OCI-LY7 (cell line): ENCODE measurements around the gene MYO1F. TPM values are rescaled to one million over a fixed set of nuclear protein-coding genes. Genes with fewer than 3 reads are reported as not detected.

ENCODE experiments used
- BruUV-seq: library from RNA; stranded (reverse); fragments of 400-500 nt; replicated peaks from 2 replicates; lab custom pipeline; 2021; lab: Mats Ljungman, UMichigan
- CTCF ChIA-PET: fragments of 300-600 bp; sonication (Branson Sonifier 250); formaldehyde crosslinking; loops from one replicate; lab custom pipeline; 2022; ENCODE audit warnings: antibody characterized with exemption; ENCODE audit not compliant: unreplicated experiment; lab: Charles Lee
- POLR2A ChIA-PET: fragments of 300-600 bp; sonication (Branson Sonifier 250); formaldehyde crosslinking; loops from one replicate; lab custom pipeline; 2022; ENCODE audit warnings: antibody characterized with exemption; lab: Charles Lee
- DNase-seq: peaks from one replicate; pipeline ENCODE4 v3.0.0-alpha.2; 2015; ENCODE audit warnings: low spot score
- H2AFZ ChIP-seq: fragments of 200-600 bp; sonication (generic), shearing (Covaris generic); 2 replicates; pipeline ENCODE4 v1.6.1; 2014; ENCODE audit warnings: mild to moderate bottlenecking, antibody characterized with exemption, low read length, moderate library complexity
- H3K27ac ChIP-seq: fragments of 200-600 bp; sonication (generic); 2 replicates; pipeline ENCODE4 v1.5.1; 2014; ENCODE audit warnings: mixed run types, low read depth, mild to moderate bottlenecking, moderate library complexity, low read length, inconsistent platforms; ENCODE audit not compliant: poor library complexity, severe bottlenecking
- H3K36me3 ChIP-seq: fragments of 200-600 bp; sonication (generic); 2 replicates; pipeline ENCODE4 v1.6.1; 2014; ENCODE audit warnings: mild to moderate bottlenecking, antibody characterized with exemption, low read length, moderate library complexity, mixed read lengths; ENCODE audit not compliant: insufficient read depth
- H3K4me1 ChIP-seq: fragments of 200-600 bp; sonication (generic); 2 replicates; pipeline ENCODE4 v1.5.1; 2014; ENCODE audit warnings: mild to moderate bottlenecking, low read length; ENCODE audit not compliant: insufficient read depth, poor library complexity, severe bottlenecking
- H3K4me2 ChIP-seq: fragments of 200-600 bp; sonication (generic); 2 replicates; pipeline ENCODE4 v1.6.1; 2014; ENCODE audit warnings: mild to moderate bottlenecking, low read length
- H3K4me3 ChIP-seq: fragments of 200-600 bp; sonication (generic); 2 replicates; pipeline ENCODE4 v1.5.1; 2014; ENCODE audit warnings: mild to moderate bottlenecking, low read depth, low read length; ENCODE audit not compliant: poor library complexity, severe bottlenecking
- H3K79me2 ChIP-seq: fragments of 200-600 bp; sonication (generic); 2 replicates; pipeline ENCODE4 v1.6.1; 2016; ENCODE audit warnings: low read depth, mild to moderate bottlenecking, low read length, moderate library complexity, mixed read lengths; ENCODE audit not compliant: insufficient read depth
- H3K9me2 ChIP-seq: fragments of 200-600 bp; sonication (generic); 2 replicates; pipeline ENCODE4 v1.6.1; 2016; ENCODE audit warnings: mild to moderate bottlenecking, low read length, mixed read lengths; ENCODE audit not compliant: insufficient read depth
- H3K9me3 ChIP-seq: fragments of 200-600 bp; sonication (generic); 2 replicates; pipeline ENCODE4 v1.6.1; 2014; ENCODE audit warnings: mild to moderate bottlenecking, mixed run types, low read length, mixed read lengths
- H4K20me1 ChIP-seq: fragments of 200-600 bp; sonication (generic); 2 replicates; pipeline ENCODE4 v1.6.1; 2014; ENCODE audit warnings: mild to moderate bottlenecking, antibody characterized with exemption, low read length, moderate library complexity, mixed read lengths; ENCODE audit not compliant: insufficient read depth
- CTCF ChIP-seq: fragments of 200-600 bp; sonication (generic); conservative IDR thresholded peaks from 2 replicates; pipeline ENCODE4 v1.5.1; 2014; ENCODE audit warnings: mild to moderate bottlenecking, antibody characterized with exemption, low read length, moderate library complexity, mixed read lengths
- EZH2phosphoT487 ChIP-seq: fragments of 200-600 bp; sonication (generic); IDR thresholded peaks from 2 replicates; pipeline ENCODE4 v1.6.1; 2018; ENCODE audit warnings: low read depth, borderline replicate concordance, mild to moderate bottlenecking, mixed run types, antibody characterized with exemption, low read length, moderate library complexity, mixed read lengths
- intact Hi-C: fragments of 100-400 bp; cut with micrococcal nuclease; formaldehyde crosslinking; loops from one replicate; pipeline ENCODE4 v1.10.0; 2022; ENCODE audit not compliant: unreplicated experiment
- total RNA-seq, 2 experiments: library from RNA; depleted of rRNA in 1 of 2; stranded (reverse); fragments of >200 nt in 1 of 2; shearing (Covaris generic) in 1 of 2; gene quantifications; 2 replicates each; pipeline ENCODE4 v1.2.3, GENCODE V29; 2014 to 2022

MYO1F gene
- total RNA-seq, 2 experiments from 2014 or later: 8.8 to 18.4 TPM

GRCh38 chr19:8536282-8536681, 41.0 kb downstream of the MYO1F start:
- Histone ChIP-seq H2AFZ (no peak overlapping the region), H3K4me2 (no peak overlapping the region), H3K9me2 (no peaks in the 10 kb centered on the region), H4K20me1 (no peaks in the 10 kb centered on the region), H3K9me3 (no peaks in the 10 kb centered on the region), H3K79me2 (no peaks in the 10 kb centered on the region), H3K27ac (no peak overlapping the region), H3K4me3 (no peak overlapping the region), H3K4me1 (no peaks in the 10 kb centered on the region), H3K36me3 (no peaks in the 10 kb centered on the region)
- intact Hi-C loops: no loop called here
- ChIA-PET POLR2A (no interaction called here), CTCF (no interaction called here)
- TF ChIP-seq EZH2phosphoT487 (no peak), CTCF (no peak)
- DNase-seq: no peak
- no TSS peak for BruUV-seq

GRCh38 chr19:8532225-8532624, 45.0 kb downstream of the MYO1F start:
- intact Hi-C loops: no loop called here
- no peak for DNase-seq
- H3K4me1 ChIP-seq: no peaks in the 10 kb centered on the region
- ChIA-PET CTCF (no interaction called here), POLR2A (no interaction called here)
- H4K20me1 ChIP-seq: no peaks in the 10 kb centered on the region
- no peaks in the 10 kb centered on the region for H3K79me2 ChIP-seq
- H3K36me3 ChIP-seq: no peaks in the 10 kb centered on the region
- no peaks in the 10 kb centered on the region for H3K9me3 ChIP-seq
- H3K4me3 ChIP-seq: no peak overlapping the region
- H3K27ac ChIP-seq: no peak overlapping the region
- no peak overlapping the region for H3K4me2 ChIP-seq
- no peak for TF ChIP-seq CTCF
- TF ChIP-seq EZH2phosphoT487: no peak
- BruUV-seq: no TSS peak
- H2AFZ ChIP-seq: no peak overlapping the region
- H3K9me2 ChIP-seq: no peaks in the 10 kb centered on the region

- no peaks in the 10 kb centered on the region for H3K79me2 ChIP-seq
- H3K4me1 ChIP-seq: no peaks in the 10 kb centered on the region
- BruUV-seq: no TSS peak
- intact Hi-C loops: no loop called here
- POLR2A ChIA-PET: no interaction called here
- H4K20me1 ChIP-seq: no peaks in the 10 kb centered on the region
- no peak for DNase-seq
- CTCF ChIA-PET: no interaction called here
- no peak overlapping the region for H2AFZ ChIP-seq
- H3K27ac ChIP-seq: no peak overlapping the region
- H3K4me2 ChIP-seq: no peak overlapping the region
- no peaks in the 10 kb centered on the region for H3K36me3 ChIP-seq
- H3K4me3 ChIP-seq: no peak overlapping the region
- TF ChIP-seq CTCF: no peak
- TF ChIP-seq EZH2phosphoT487: no peak
- no peaks in the 10 kb centered on the region for H3K9me2 ChIP-seq
- H3K9me3 ChIP-seq: no peaks in the 10 kb centered on the region
Observed at GRCh38 chr19:8531470-8531869, 45.8 kb downstream of the MYO1F start.
